Measurements from ENCODE around the gene KIAA2012.

- TF ChIP-seq CTCF (conservative IDR thresholded peaks at IDR 0.05; ENCODE audit: low read depth, low read length) (no peak), EZH2 (IDR thresholded peaks at IDR 0.05; ENCODE audit: borderline replicate concordance, low read depth, low read length, poor library complexity, severe bottlenecking) (no peak)
Observed at GRCh38 chr2:202100176-202100575, 27.1 kb downstream of the KIAA2012 start.

All from A673 (cell line).